H1 (cell line): ENCODE measurements around the gene NME9. TPM values are rescaled to one million over a fixed set of nuclear protein-coding genes. Genes with fewer than 3 reads are reported as not detected.

Experiments used
- CTCF ChIA-PET: fragments of 300-600 bp; sonication (Branson Sonifier 250); formaldehyde crosslinking; loops from one replicate; lab custom pipeline; 2021; ENCODE audit not compliant: partially characterized antibody; lab: Charles Lee
- POLR2A ChIA-PET: fragments of 300-600 bp; sonication (Branson Sonifier 250); formaldehyde crosslinking; loops from one replicate; lab custom pipeline; 2021; ENCODE audit warnings: inconsistent platforms; ENCODE audit not compliant: partially characterized antibody; lab: Charles Lee
- DNase-seq, 2 experiments: peaks; one replicate each; pipeline versions ENCODE4 v3.0.0 to v3.0.0-alpha.2; 2010 to 2022; ENCODE audit warnings: low spot score in 2 of 2, low read depth in 1 of 2, mixed read lengths in 1 of 2
- FAIRE-seq: peaks from 2 replicates; lab custom pipeline; 2011; peaks lifted over from hg19 to GRCh38; lab: Jason Lieb, UNC
- H2AFZ ChIP-seq: 2 replicates; pipeline ENCODE4 v1.8.1; 2012; ENCODE audit warnings: low read length, inconsistent platforms
- H2AK5ac ChIP-seq: 2 replicates; pipeline ENCODE4 v1.6.1; 2013; ENCODE audit warnings: low read depth, low read length
- H2BK120ac ChIP-seq: replicated peaks from 2 replicates; pipeline ENCODE3; 2013; ENCODE audit warnings: low read depth, low read length, inconsistent platforms
- H2BK12ac ChIP-seq: 2 replicates; pipeline ENCODE4 v1.6.1; 2013; ENCODE audit warnings: low read depth, low read length
- H2BK15ac ChIP-seq: 2 replicates; pipeline ENCODE4 v1.6.1; 2013; ENCODE audit warnings: low read length
- H2BK20ac ChIP-seq: 2 replicates; pipeline ENCODE4 v1.6.1; 2013; ENCODE audit warnings: low read length
- H2BK5ac ChIP-seq: 2 replicates; pipeline ENCODE4 v1.6.1; 2013; ENCODE audit warnings: low read depth, low read length
- H3K14ac ChIP-seq: 2 replicates; pipeline ENCODE4 v1.6.1; 2013; ENCODE audit warnings: inconsistent platforms; ENCODE audit not compliant: insufficient read length
- H3K18ac ChIP-seq: 2 replicates; pipeline ENCODE4 v1.6.1; 2013; ENCODE audit warnings: low read length; ENCODE audit errors: extremely low read depth
- H3K23ac ChIP-seq: 2 replicates; pipeline ENCODE4 v1.6.1; 2013; ENCODE audit warnings: inconsistent platforms; ENCODE audit not compliant: insufficient read length
- H3K23me2 ChIP-seq: 2 replicates; pipeline ENCODE4 v1.6.1; 2013; ENCODE audit warnings: low read depth, low read length
- H3K27ac ChIP-seq: 2 replicates; pipeline ENCODE4 v1.6.1; 2011; ENCODE audit warnings: low read depth, low read length, inconsistent platforms
- H3K27me3 ChIP-seq, 4 experiments: replicated peaks in 1 of 4; 1 replicate in 1 of 4; 2 replicates in 3 of 4; pipeline versions ENCODE4 v1.6.1 to v1.8.1; 2011 to 2013; ENCODE audit warnings: low read length in 3 of 4, mild to moderate bottlenecking in 3 of 4, inconsistent platforms in 2 of 4, mixed read lengths in 2 of 4, moderate library complexity in 1 of 4; ENCODE audit not compliant: control insufficient read depth in 3 of 4, insufficient read depth in 3 of 4; ENCODE audit errors: extremely low read depth in 1 of 4
- H3K36me3 ChIP-seq, 4 experiments: 2 replicates each; pipeline versions ENCODE4 v1.6.1 to v1.8.1; 2011 to 2013; ENCODE audit warnings: mild to moderate bottlenecking in 4 of 4, low read length in 3 of 4, moderate library complexity in 2 of 4, control low read depth in 1 of 4, inconsistent platforms in 1 of 4; ENCODE audit not compliant: insufficient read depth in 4 of 4, control insufficient read depth in 2 of 4
- H3K4ac ChIP-seq: replicated peaks from 2 replicates; pipeline ENCODE3; 2013; ENCODE audit warnings: low read length, low read depth, mixed read lengths, inconsistent platforms; ENCODE audit not compliant: insufficient read length
- H3K4me1 ChIP-seq, 4 experiments: replicated peaks in 1 of 4; 1 replicate in 1 of 4; 2 replicates in 3 of 4; pipeline versions ENCODE4 v1.6.1 to v1.8.1; 2011 to 2013; ENCODE audit warnings: low read length in 3 of 4, inconsistent platforms in 2 of 4, mixed read lengths in 1 of 4; ENCODE audit not compliant: insufficient read depth in 4 of 4, control insufficient read depth in 3 of 4
- H3K4me2 ChIP-seq, 2 experiments: 2 replicates each; pipeline versions ENCODE4 v1.6.1 to v1.8.1; 2011 to 2013; ENCODE audit warnings: low read depth in 2 of 2, low read length in 2 of 2, control low read depth in 1 of 2, inconsistent platforms in 1 of 2, mild to moderate bottlenecking in 1 of 2; ENCODE audit not compliant: insufficient read depth in 1 of 2
- H3K4me3 ChIP-seq, 4 experiments: fragments of 200-600, 300-600 bp in 1 of 4; sonication (generic), shearing (Covaris generic), sonication (Bioruptor Twin) in 1 of 4; 2 replicates each; pipeline versions ENCODE4 v1.5.1 to v1.8.1; 2011 to 2016; ENCODE audit warnings: low read length in 4 of 4, low read depth in 3 of 4, control low read depth in 2 of 4, inconsistent platforms in 2 of 4, mild to moderate bottlenecking in 2 of 4, mixed read lengths in 1 of 4, moderate library complexity in 1 of 4; ENCODE audit not compliant: insufficient read depth in 2 of 4; ENCODE audit errors: extremely low read depth in 1 of 4
- H3K56ac ChIP-seq: replicated peaks from 2 replicates; pipeline ENCODE3; 2013; ENCODE audit warnings: low read depth, mild to moderate bottlenecking, mixed read lengths, low read length, inconsistent platforms; ENCODE audit not compliant: insufficient read length
- H3K79me1 ChIP-seq: 2 replicates; pipeline ENCODE4 v1.6.1; 2013; ENCODE audit warnings: low read depth, low read length, control low read depth
- H3K79me2 ChIP-seq, 2 experiments: 2 replicates each; pipeline versions ENCODE4 v1.6.1 to v1.8.1; 2012 to 2013; ENCODE audit warnings: low read length in 2 of 2, mild to moderate bottlenecking in 2 of 2, inconsistent platforms in 1 of 2; ENCODE audit not compliant: insufficient read depth in 2 of 2, control insufficient read depth in 1 of 2
- H3K9ac ChIP-seq, 4 experiments: replicated peaks in 1 of 4; 1 replicate in 1 of 4; 2 replicates in 3 of 4; pipeline versions ENCODE4 v1.6.1 to v1.8.1; 2011 to 2013; ENCODE audit warnings: low read depth in 3 of 4, low read length in 3 of 4, control low read depth in 2 of 4, mild to moderate bottlenecking in 2 of 4, moderate library complexity in 2 of 4, inconsistent platforms in 1 of 4; ENCODE audit errors: extremely low read depth in 1 of 4
- H3K9me3 ChIP-seq, 2 experiments: 2 replicates each; pipeline versions ENCODE4 v1.6.1 to v1.8.1; 2012 to 2013; ENCODE audit warnings: mild to moderate bottlenecking in 2 of 2, moderate library complexity in 2 of 2, control low read depth in 1 of 2, inconsistent platforms in 1 of 2, low read depth in 1 of 2, low read length in 1 of 2, mixed read lengths in 1 of 2; ENCODE audit not compliant: insufficient read depth in 2 of 2
- H4K20me1 ChIP-seq, 2 experiments: replicated peaks in 1 of 2; 2 replicates each; pipeline versions ENCODE3 to v1.8.1; 2011 to 2013; ENCODE audit warnings: inconsistent platforms in 2 of 2, low read length in 2 of 2, mild to moderate bottlenecking in 1 of 2; ENCODE audit not compliant: insufficient read depth in 2 of 2, control insufficient read depth in 1 of 2
- H4K5ac ChIP-seq: 2 replicates; pipeline ENCODE4 v1.6.1; 2013; ENCODE audit warnings: low read length, low read depth, mixed read lengths, inconsistent platforms; ENCODE audit not compliant: insufficient read length
- H4K8ac ChIP-seq: 2 replicates; pipeline ENCODE4 v1.8.0; 2013; ENCODE audit warnings: mild to moderate bottlenecking, moderate library complexity, low read length, inconsistent platforms; ENCODE audit not compliant: insufficient read depth; ENCODE audit errors: extremely low read depth
- H4K91ac ChIP-seq: replicated peaks from 2 replicates; pipeline ENCODE3; 2013; ENCODE audit warnings: low read length, mixed read lengths, inconsistent platforms; ENCODE audit not compliant: insufficient read length
- BRCA1 ChIP-seq: IDR thresholded peaks from 2 replicates; pipeline ENCODE4 v1.6.1; 2012; ENCODE audit warnings: low read depth, low read length, improper control_type of control experiment
- CBX8 ChIP-seq: fragments of 300-800, 300-1000 bp; sonication (generic); IDR thresholded peaks from 2 replicates; pipeline ENCODE4 v1.7.1; 2016; ENCODE audit warnings: low read depth, low read length, borderline replicate concordance
- E2F6 ChIP-seq: IDR thresholded peaks from 2 replicates; pipeline ENCODE4 v1.6.1; 2012; ENCODE audit warnings: inconsistent platforms
- GABPA ChIP-seq: IDR thresholded peaks from 2 replicates; pipeline ENCODE4 v1.6.1; 2011; ENCODE audit warnings: mild to moderate bottlenecking, low read length, moderate library complexity, borderline replicate concordance; ENCODE audit not compliant: insufficient read depth
- JUN ChIP-seq: IDR thresholded peaks from 2 replicates; pipeline ENCODE4 v1.6.1; 2011; ENCODE audit warnings: low read depth, mild to moderate bottlenecking, improper control_type of control experiment, low read length
- POLR2A ChIP-seq, 2 experiments: IDR thresholded peaks; 1 replicate in 1 of 2; 2 replicates in 1 of 2; pipeline ENCODE4 v1.6.1; 2011; ENCODE audit warnings: low read depth in 2 of 2, low read length in 2 of 2, mild to moderate bottlenecking in 2 of 2; ENCODE audit errors: control extremely low read depth in 1 of 2
- WGBS, 2 experiments: shearing (Covaris generic) in 1 of 2; methylation state at CpG; one replicate each; pipeline versions ENCODE4 v1.1.6 to v1.1.7; 2013 to 2015; ENCODE audit warnings: low lambda C conversion rate in 2 of 2, mixed read lengths in 2 of 2, inconsistent platforms in 1 of 2, low coverage in 1 of 2, missing lambda C conversion rate in 1 of 2; ENCODE audit not compliant: insufficient replicate concordance in 2 of 2, insufficient coverage in 1 of 2, insufficient read length in 1 of 2; ENCODE audit errors: extremely low coverage in 1 of 2, missing lambda C conversion rate in 1 of 2; 5-methylcytosine and 5-hydroxymethylcytosine counted together
- polyA plus RNA-seq, 7 experiments: library from polyadenylated mRNA; depleted of rRNA in 3 of 7; stranded (reverse) in 5 of 7; unstranded in 2 of 7; fragments of >200 nt in 5 of 7; fragments of 200-250 nt in 2 of 7; gene quantifications; 1 replicate in 5 of 7; 2 replicates in 1 of 7; 4 replicates in 1 of 7; pipeline versions ENCODE4 v1.2.1 to v1.2.3, GENCODE V29; 2011 to 2013; ENCODE audit warnings: missing spikeins in 2 of 7, mixed read lengths in 2 of 7
- total RNA-seq: library from RNA; stranded (reverse); fragmentation: NEBNext Ultra II Directional; extraction: Animal tissue kit (Norgen Biotek cat#: 25700); gene quantifications from 2 replicates; pipeline ENCODE4 v1.2.1, GENCODE V29; 2021

NME9 gene
- total and polyA plus RNA-seq, 2 of the 8 experiments (the other 6 are each of a cell fraction or from before 2014, with no cell fraction given) = 0.11 TPM; not detected in 1

GRCh38 chr3:138267083-138267482, 62.6 kb downstream of the NME9 start:
- Histone ChIP-seq H3K79me1 (no peaks in the 10 kb centered on the region), H3K9me3 (no peaks in the 10 kb centered on the region), H3K27ac (no peak overlapping the region), H3K23ac (no peak overlapping the region), H3K9ac (no peak overlapping the region), H4K91ac (no peak overlapping the region), H3K36me3 (peaks cover 0 to 20% (median 6%) of the 10 kb centered on the region in 4 experiments; a peak in 5 of 8 replicates), H3K27me3 (no peaks in the 10 kb centered on the region), H2AFZ (no peak overlapping the region), H3K23me2 (no peaks in the 10 kb centered on the region), H3K4me3 (no peak overlapping the region), H3K18ac (no peak overlapping the region), H3K4me1 (no peaks in the 10 kb centered on the region), H3K4ac (no peak overlapping the region), H3K79me2 (no peaks in the 10 kb centered on the region), H2BK120ac (no peak overlapping the region), H2BK20ac (no peak overlapping the region), H2BK12ac (no peak overlapping the region), H2AK5ac (no peak overlapping the region), H2BK5ac (no peak overlapping the region), H2BK15ac (no peak overlapping the region), H4K20me1 (no peaks in the 10 kb centered on the region), H3K14ac (no peak overlapping the region), H4K8ac (no peak overlapping the region), H3K4me2 (no peak overlapping the region), H3K56ac (no peak overlapping the region), H4K5ac (no peak overlapping the region)
- DNase-seq = no peak
- 93% methylated on average over 3 of the region's 3 CpGs; no CpG with 5 or more reads in 1 of the 2 experiments for WGBS, 2 experiments
- POLR2A ChIA-PET = interaction anchor here (0.6 to 1.1 kb wide), 2 partner anchors 79 to 92 kb away, joined by 3 to 4 read pairs; partner anchors contain the start of gene DBR1
- CTCF ChIA-PET = interaction anchor here (1.4 kb wide), 1 partner anchor 50 kb away, joined by 3 read pairs; no protein-coding TSS in a partner anchor
- TF ChIP-seq GABPA = no peak
- TF ChIP-seq CBX8 = no peak
- TF ChIP-seq JUN = no peak
- no peak for TF ChIP-seq BRCA1
- TF ChIP-seq POLR2A (IDR thresholded peaks at IDR 0.05; ENCODE audit: control extremely low read depth in 1 of 2, low read depth in 2 of 2, low read length in 2 of 2) = no peak
- no peak for TF ChIP-seq E2F6
- no peak for FAIRE-seq
